GM20431 (cell line): ENCODE results near the gene CLCN5.
"Not testable (repeated sequence)": the region's sequence is repeated elsewhere in the genome, so short reads cannot be mapped to it uniquely, and the experiment has no call there.

Experiments used
- in situ Hi-C: fragments of 300-500 bp; cut with MseI, MboI; formaldehyde crosslinking; loops from one replicate; pipeline ENCODE4 v1.15.0; 2020; ENCODE audit warnings: low sequenced_read_pairs; ENCODE audit not compliant: unreplicated experiment

The CLCN5 gene

GRCh38 chrX:49991758-49992157, 69.4 kb downstream of the CLCN5 start:
- in situ Hi-C loops = no loop called here

- in situ Hi-C loops = no loop called here
Observed at GRCh38 chrX:49992853-49993252, 70.5 kb downstream of the CLCN5 start.

- in situ Hi-C loops = no loop called here
Observed at GRCh38 chrX:49993661-49994060, 71.3 kb downstream of the CLCN5 start.

GRCh38 chrX:49995107-49995731, 72.8 kb downstream of the CLCN5 start:
- in situ Hi-C loops = no loop called here

GRCh38 chrX:49995795-49996455, 73.5 kb downstream of the CLCN5 start:
- in situ Hi-C loops = no loop called here

GRCh38 chrX:49996474-49996873, 74.1 kb downstream of the CLCN5 start:
- in situ Hi-C loops = no loop called here

- in situ Hi-C loops = no loop called here
Observed at GRCh38 chrX:49999087-49999486, 76.7 kb downstream of the CLCN5 start.

- in situ Hi-C loops = no loop called here
Observed at GRCh38 chrX:50000937-50001542, 78.6 kb downstream of the CLCN5 start.

- in situ Hi-C loops = no loop called here
Observed at GRCh38 chrX:50002067-50002714, 79.8 kb downstream of the CLCN5 start.

- in situ Hi-C loops = no loop called here
Observed at GRCh38 chrX:50003467-50003866, 81.1 kb downstream of the CLCN5 start.

- in situ Hi-C loops = no loop called here
Observed at GRCh38 chrX:50003927-50004326, 81.5 kb downstream of the CLCN5 start.

- in situ Hi-C loops = not testable (repeated sequence)
Observed at GRCh38 chrX:50025591-50025990, 103.2 kb downstream of the CLCN5 start.

GRCh38 chrX:50035126-50035525, 112.7 kb downstream of the CLCN5 start:
- in situ Hi-C loops = no loop called here

GRCh38 chrX:50036426-50036825, 114.0 kb downstream of the CLCN5 start:
- in situ Hi-C loops = no loop called here

- in situ Hi-C loops = no loop called here
Observed at GRCh38 chrX:50045823-50046222, 123.4 kb downstream of the CLCN5 start.

GRCh38 chrX:50049228-50049627, 126.8 kb downstream of the CLCN5 start:
- in situ Hi-C loops = no loop called here

GRCh38 chrX:50054147-50054546, 131.8 kb downstream of the CLCN5 start:
- in situ Hi-C loops = loop anchor here (25.0 kb wide), 1 partner anchor 92 kb away; no protein-coding TSS in a partner anchor

- in situ Hi-C loops = loop anchor here (25.0 kb wide), 1 partner anchor 104 kb away; no protein-coding TSS in a partner anchor
Observed at GRCh38 chrX:50066318-50066937, 144.0 kb downstream of the CLCN5 start.

GRCh38 chrX:50067435-50068284, 145.3 kb downstream of the CLCN5 start:
- in situ Hi-C loops = loop anchor here (25.0 kb wide), 1 partner anchor 105 kb away; no protein-coding TSS in a partner anchor

GRCh38 chrX:50068285-50068563, 145.8 kb downstream of the CLCN5 start:
- in situ Hi-C loops = loop anchor here (25.0 kb wide), 1 partner anchor 106 kb away; no protein-coding TSS in a partner anchor
